Parathyroid adenoma (tissue), 2 donors: ENCODE measurements around the gene GPR75.

ENCODE experiments used
- H2AFZ ChIP-seq: fragments of 300-600 bp; sonication (generic); one replicate; pipeline ENCODE4 v1.7.0; 2017; ENCODE audit warnings: antibody characterized with exemption, mild to moderate bottlenecking
- H3K27ac ChIP-seq: fragments of 300-600 bp; sonication (generic); one replicate; pipeline ENCODE4 v1.7.0; 2017
- H3K27me3 ChIP-seq: fragments of 300-600 bp; sonication (generic); one replicate; pipeline ENCODE4 v1.7.0; 2017; ENCODE audit warnings: low read length; ENCODE audit not compliant: control insufficient read depth, insufficient read depth
- H3K36me3 ChIP-seq: fragments of 300-600 bp; sonication (generic); one replicate; pipeline ENCODE4 v1.7.0; 2017; ENCODE audit warnings: low read length; ENCODE audit not compliant: control insufficient read depth, insufficient read depth
- H3K4me1 ChIP-seq: fragments of 300-600 bp; sonication (generic); one replicate; pipeline ENCODE4 v1.7.0; 2017; ENCODE audit warnings: control low read depth
- H3K4me2 ChIP-seq: fragments of 300-600 bp; sonication (generic); one replicate; pipeline ENCODE4 v1.7.0; 2017; ENCODE audit warnings: low read length
- H3K4me3 ChIP-seq: fragments of 300-600 bp; sonication (generic); one replicate; pipeline ENCODE4 v1.7.0; 2017; ENCODE audit warnings: low read depth, low read length
- H3K79me2 ChIP-seq: fragments of 300-600 bp; sonication (generic); one replicate; pipeline ENCODE4 v1.7.0; 2017; ENCODE audit warnings: control low read depth
- H3K9ac ChIP-seq: fragments of 300-600 bp; sonication (generic); one replicate; pipeline ENCODE4 v1.7.0; 2017; ENCODE audit warnings: mild to moderate bottlenecking
- H3K9me3 ChIP-seq: fragments of 300-600 bp; sonication (generic); one replicate; pipeline ENCODE4 v1.7.0; 2017; ENCODE audit warnings: low read length; ENCODE audit not compliant: control insufficient read depth
- CTCF ChIP-seq: fragments of 300-600 bp; sonication (generic); IDR thresholded peaks from one replicate; pipeline ENCODE4 v1.7.0; 2017; ENCODE audit warnings: antibody characterized with exemption, mild to moderate bottlenecking
- donor health status: primary hyperparathyroidism.

GPR75 gene

GRCh38 chr2:53859206-53860181 lies at the start of gene GPR75:
Gene GPR75 (minus strand): TSS chr2:53859967. CDS start chr2:53854756, 5,211 bp downstream.
- H3K79me2 ChIP-seq: no peaks in the 10 kb centered on the region
- peak within 1 kb of the TSS; percentile 64 for H3K4me3 ChIP-seq
- peak within 1 kb of the TSS; percentile 73 for H3K27ac ChIP-seq
- no peak within 1 kb of the TSS for H3K9ac ChIP-seq
- H2AFZ ChIP-seq: peak within 1 kb of the TSS; percentile 93
- H3K36me3 ChIP-seq: no peaks in the 10 kb centered on the region
- no peaks in the 10 kb centered on the region for H3K27me3 ChIP-seq
- no peaks in the 10 kb centered on the region for H3K4me1 ChIP-seq
- peak; percentile 15 for TF ChIP-seq CTCF
- no peaks in the 10 kb centered on the region for H3K9me3 ChIP-seq
- H3K4me2 ChIP-seq: peak within 1 kb of the TSS; percentile 79

- H3K4me1 ChIP-seq: no peaks in the 10 kb centered on the region
- no peak overlapping the region for H3K27ac ChIP-seq
- H3K36me3 ChIP-seq: no peaks in the 10 kb centered on the region
- no peak overlapping the region for H3K4me3 ChIP-seq
- H3K4me2 ChIP-seq: no peak overlapping the region
- no peaks in the 10 kb centered on the region for H3K27me3 ChIP-seq
- no peak overlapping the region for H2AFZ ChIP-seq
- no peak overlapping the region for H3K9ac ChIP-seq
- H3K79me2 ChIP-seq: no peaks in the 10 kb centered on the region
- H3K9me3 ChIP-seq: no peaks in the 10 kb centered on the region
- TF ChIP-seq CTCF: no peak
These were observed 47.8 kb upstream of the GPR75 start for GRCh38 chr2:53907582-53907981.

- TF ChIP-seq CTCF: no peak
- no peak overlapping the region for H3K27ac ChIP-seq
- H3K79me2 ChIP-seq: no peaks in the 10 kb centered on the region
- no peaks in the 10 kb centered on the region for H3K4me1 ChIP-seq
- no peaks in the 10 kb centered on the region for H3K36me3 ChIP-seq
- H3K9me3 ChIP-seq: no peaks in the 10 kb centered on the region
- no peak overlapping the region for H3K4me3 ChIP-seq
- H2AFZ ChIP-seq: no peak overlapping the region
- H3K27me3 ChIP-seq: no peaks in the 10 kb centered on the region
- no peak overlapping the region for H3K4me2 ChIP-seq
- H3K9ac ChIP-seq: no peak overlapping the region
These were observed 45.6 kb upstream of the GPR75 start for GRCh38 chr2:53905396-53905795.

- H3K27me3 ChIP-seq: no peaks in the 10 kb centered on the region
- H3K9ac ChIP-seq: no peak overlapping the region
- H3K4me1 ChIP-seq: no peaks in the 10 kb centered on the region
- H3K27ac ChIP-seq: no peak overlapping the region
- no peaks in the 10 kb centered on the region for H3K9me3 ChIP-seq
- no peak for TF ChIP-seq CTCF
- H3K79me2 ChIP-seq: no peaks in the 10 kb centered on the region
- no peaks in the 10 kb centered on the region for H3K36me3 ChIP-seq
- no peak overlapping the region for H3K4me2 ChIP-seq
- no peak overlapping the region for H2AFZ ChIP-seq
- no peak overlapping the region for H3K4me3 ChIP-seq
These were observed 43.2 kb upstream of the GPR75 start for GRCh38 chr2:53903011-53903410.
